CD14-positive monocyte (primary cell): ENCODE data around the gene TMEM164. TPM values are rescaled to one million over a fixed set of nuclear protein-coding genes. Genes with fewer than 3 reads are reported as not detected.

Experiments
- DNase-seq, 3 donors: peaks; one replicate each; pipeline ENCODE4 v3.0.0-alpha.2; 2011 to 2022
- H2AFZ ChIP-seq: 2 replicates; pipeline ENCODE4 v1.6.0; 2012; ENCODE audit warnings: mild to moderate bottlenecking, low read depth, low read length, inconsistent platforms; ENCODE audit not compliant: insufficient read depth, poor library complexity, severe bottlenecking
- H3K27ac ChIP-seq, 2 donors: 1 replicate in 1 of 2; 2 replicates in 1 of 2; pipeline ENCODE4 v1.5.1; 2012 to 2013; ENCODE audit warnings: low read length in 2 of 2, control low read depth in 1 of 2, inconsistent platforms in 1 of 2, low read depth in 1 of 2, mild to moderate bottlenecking in 1 of 2
- H3K27me3 ChIP-seq, 2 donors: one replicate each; pipeline versions ENCODE4 v1.6.0 to v1.6.1; 2011 to 2013; ENCODE audit warnings: low read length in 2 of 2; ENCODE audit not compliant: control insufficient read depth in 2 of 2, insufficient read depth in 2 of 2
- H3K36me3 ChIP-seq, 2 donors: replicated peaks in 1 of 2; 1 replicate in 1 of 2; 2 replicates in 1 of 2; pipeline versions ENCODE4 v1.5.1 to v1.6.1; 2012 to 2013; ENCODE audit warnings: low read length in 2 of 2, control low read depth in 1 of 2, inconsistent platforms in 1 of 2, mild to moderate bottlenecking in 1 of 2; ENCODE audit not compliant: insufficient read depth in 2 of 2, control insufficient read depth in 1 of 2
- H3K4me1 ChIP-seq, 2 donors: 1 replicate in 1 of 2; 2 replicates in 1 of 2; pipeline versions ENCODE4 v1.5.1 to v1.6.1; 2012 to 2013; ENCODE audit warnings: low read length in 2 of 2, control low read depth in 1 of 2, inconsistent platforms in 1 of 2, mild to moderate bottlenecking in 1 of 2, moderate library complexity in 1 of 2; ENCODE audit not compliant: insufficient read depth in 2 of 2, control insufficient read depth in 1 of 2
- H3K4me2 ChIP-seq: replicated peaks from 2 replicates; pipeline ENCODE3; 2012; ENCODE audit warnings: low read length, moderate library complexity, mild to moderate bottlenecking; ENCODE audit not compliant: poor library complexity, severe bottlenecking; ENCODE audit errors: extremely low read depth
- H3K4me3 ChIP-seq, 3 experiments: fragments of 200-600 bp in 1 of 3; sonication (generic) in 1 of 3; replicated peaks in 1 of 3; 1 replicate in 2 of 3; 2 replicates in 1 of 3; pipeline ENCODE4 v1.5.1; 2011 to 2013; ENCODE audit warnings: low read length in 3 of 3, mild to moderate bottlenecking in 3 of 3, control low read depth in 2 of 3, low read depth in 2 of 3, inconsistent platforms in 1 of 3, moderate library complexity in 1 of 3
- H3K79me2 ChIP-seq: 2 replicates; pipeline ENCODE4 v1.6.0; 2012; ENCODE audit warnings: mild to moderate bottlenecking, control low read depth, inconsistent platforms, low read length, moderate library complexity; ENCODE audit not compliant: insufficient read depth
- H3K9ac ChIP-seq: 2 replicates; pipeline ENCODE4 v1.6.0; 2017; ENCODE audit warnings: low read length, mild to moderate bottlenecking; ENCODE audit not compliant: insufficient read depth, poor library complexity, severe bottlenecking
- H3K9me3 ChIP-seq, 2 donors: replicated peaks in 1 of 2; 1 replicate in 1 of 2; 2 replicates in 1 of 2; pipeline versions ENCODE4 v1.5.1 to v1.6.1; 2012 to 2013; ENCODE audit warnings: low read length in 2 of 2, control low read depth in 1 of 2; ENCODE audit not compliant: control insufficient read depth in 1 of 2, insufficient read depth in 1 of 2
- H4K20me1 ChIP-seq: 2 replicates; pipeline ENCODE4 v1.6.0; 2012; ENCODE audit warnings: mild to moderate bottlenecking, low read length, control low read depth, moderate library complexity; ENCODE audit not compliant: insufficient read depth
- H3K27ac Mint-ChIP-seq, 7 donors: one replicate each; pipeline ENCODE4 v1.8.0; 2020; ENCODE audit warnings: mild to moderate bottlenecking in 7 of 7, mixed read lengths in 7 of 7, moderate library complexity in 6 of 7, inconsistent platforms in 2 of 7
- H3K27me3 Mint-ChIP-seq, 3 donors: one replicate each; pipeline ENCODE4 v1.8.0; 2021 to 2022; ENCODE audit warnings: low read depth in 3 of 3, mild to moderate bottlenecking in 3 of 3, mixed read lengths in 3 of 3, moderate library complexity in 3 of 3, inconsistent platforms in 1 of 3
- H3K36me3 Mint-ChIP-seq, 2 donors: one replicate each; pipeline ENCODE4 v1.8.0; 2020; ENCODE audit warnings: mixed read lengths in 2 of 2, inconsistent platforms in 1 of 2, mild to moderate bottlenecking in 1 of 2
- H3K4me1 Mint-ChIP-seq: one replicate; pipeline ENCODE4 v1.8.0; 2020; ENCODE audit warnings: mild to moderate bottlenecking, mixed read lengths
- H3K4me3 Mint-ChIP-seq, 2 donors: one replicate each; pipeline ENCODE4 v1.8.0; 2020; ENCODE audit warnings: mild to moderate bottlenecking in 2 of 2, mixed read lengths in 2 of 2, moderate library complexity in 1 of 2
- H3K9me3 Mint-ChIP-seq, 7 donors: one replicate each; pipeline ENCODE4 v1.8.0; 2020 to 2022; ENCODE audit warnings: mixed read lengths in 7 of 7, mild to moderate bottlenecking in 6 of 7, moderate library complexity in 6 of 7, inconsistent platforms in 2 of 7
- WGBS: methylation state at CpG from one replicate; pipeline ENCODE4 v1.1.5; 2013; ENCODE audit warnings: missing lambda C conversion rate; ENCODE audit not compliant: insufficient coverage; 5-methylcytosine and 5-hydroxymethylcytosine counted together
- intact Hi-C, 2 donors: fragments of 100-400 bp; cut with micrococcal nuclease; formaldehyde crosslinking; loops; one replicate each; pipeline versions ENCODE4 v1.15.0 to v1.15.1; 2023
- polyA plus RNA-seq, 3 donors: library from polyadenylated mRNA; depleted of rRNA in 1 of 3; unstranded in 2 of 3; stranded (reverse) in 1 of 3; fragments of 300-500 nt in 2 of 3; fragments of >200 nt in 1 of 3; fragmentation: Illumina TruSeq in 2 of 3; gene quantifications; 1 replicate in 2 of 3; 2 replicates in 1 of 3; pipeline ENCODE4 v1.2.3, GENCODE V29; 2012 to 2021
- TF ChIP-seq, protein P1 (sequence below): fragments of 200-600 bp; IDR thresholded peaks from one replicate; pipeline ENCODE4 v1.8.0; 2022; ENCODE audit warnings: antibody characterized with exemption, mild to moderate bottlenecking

The TMEM164 gene
- polyA plus RNA-seq, 3 donors: 5.3 to 39.5 (median 7.3) TPM

DNA sequence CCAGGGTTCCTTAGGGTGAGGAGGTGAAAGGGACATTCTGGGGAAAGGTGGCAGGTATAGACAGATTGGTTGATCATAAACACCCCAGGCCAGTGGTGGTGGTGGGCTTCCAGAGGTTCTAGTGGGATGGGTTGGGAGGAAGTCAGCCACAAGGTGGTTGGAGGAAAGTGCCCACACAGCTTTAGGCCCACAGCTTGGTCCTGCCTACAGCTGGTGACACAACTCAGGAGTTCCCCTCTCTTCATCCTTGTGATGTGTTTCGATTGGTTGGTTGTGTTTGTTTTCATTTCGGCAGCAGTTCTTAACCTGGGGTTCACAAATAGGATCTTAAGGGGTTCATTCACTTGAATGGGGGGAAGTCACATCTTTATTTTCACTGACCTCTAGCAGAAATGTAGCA, 157.0 kb downstream of the TMEM164 start:
- Histone ChIP-seq H3K4me2 (no peak overlapping the region), H2AFZ (no peak overlapping the region), H3K36me3 (peaks cover 4 to 9% of the 10 kb centered on the region in 2 donors), H4K20me1 (peaks cover 93% of the 10 kb centered on the region), H3K27ac (no peak overlapping the region), H3K9ac (no peak overlapping the region), H3K9me3 (no peaks in the 10 kb centered on the region), H3K4me1 (peaks cover 0 to 8% of the 10 kb centered on the region in 2 donors), H3K79me2 (peaks cover 8% of the 10 kb centered on the region), H3K27me3 (no peaks in the 10 kb centered on the region), H3K4me3 (no peak overlapping the region)
- WGBS: no CpG with 5 or more reads among the region's 2 CpGs
- TF ChIP-seq, protein P1, sequence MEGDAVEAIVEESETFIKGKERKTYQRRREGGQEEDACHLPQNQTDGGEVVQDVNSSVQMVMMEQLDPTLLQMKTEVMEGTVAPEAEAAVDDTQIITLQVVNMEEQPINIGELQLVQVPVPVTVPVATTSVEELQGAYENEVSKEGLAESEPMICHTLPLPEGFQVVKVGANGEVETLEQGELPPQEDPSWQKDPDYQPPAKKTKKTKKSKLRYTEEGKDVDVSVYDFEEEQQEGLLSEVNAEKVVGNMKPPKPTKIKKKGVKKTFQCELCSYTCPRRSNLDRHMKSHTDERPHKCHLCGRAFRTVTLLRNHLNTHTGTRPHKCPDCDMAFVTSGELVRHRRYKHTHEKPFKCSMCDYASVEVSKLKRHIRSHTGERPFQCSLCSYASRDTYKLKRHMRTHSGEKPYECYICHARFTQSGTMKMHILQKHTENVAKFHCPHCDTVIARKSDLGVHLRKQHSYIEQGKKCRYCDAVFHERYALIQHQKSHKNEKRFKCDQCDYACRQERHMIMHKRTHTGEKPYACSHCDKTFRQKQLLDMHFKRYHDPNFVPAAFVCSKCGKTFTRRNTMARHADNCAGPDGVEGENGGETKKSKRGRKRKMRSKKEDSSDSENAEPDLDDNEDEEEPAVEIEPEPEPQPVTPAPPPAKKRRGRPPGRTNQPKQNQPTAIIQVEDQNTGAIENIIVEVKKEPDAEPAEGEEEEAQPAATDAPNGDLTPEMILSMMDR: no peak
- DNase-seq: peak in 1 of 3 donors; percentile 25
- Mint-ChIP-seq H3K36me3 (peaks cover 7 to 24% of the 10 kb centered on the region in 2 donors), H3K4me3 (no peak overlapping the region), H3K27ac (peak overlapping the region; percentile 25 to 88 (median 68)), H3K27me3 (peaks cover 0 to 2% (median 0%) of the 10 kb centered on the region in 3 donors), H3K9me3 (peaks cover 0 to 2% (median 0%) of the 10 kb centered on the region in 7 donors), H3K4me1 (peaks cover 15% of the 10 kb centered on the region)
- intact Hi-C loops: loop anchor here (5.0 kb wide), 2 partner anchors 247 to 252 kb away; no protein-coding TSS in a partner anchor

DNA sequence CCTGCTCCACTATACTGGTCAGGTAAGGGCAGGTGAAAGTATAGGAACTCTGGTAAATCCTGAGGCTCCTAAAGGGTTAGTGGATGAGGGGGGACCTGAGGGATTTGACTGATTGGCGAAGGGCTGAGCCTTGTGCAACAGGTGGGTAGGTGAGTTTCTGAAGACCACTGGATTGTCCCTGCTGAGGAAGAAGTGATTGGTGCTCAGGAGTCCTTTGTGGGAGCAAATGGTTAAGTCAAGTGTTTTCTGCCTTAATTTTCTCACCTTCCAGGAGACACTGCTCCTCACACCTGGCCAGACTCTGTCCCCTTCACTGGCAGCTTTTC, 158.4 kb downstream of the TMEM164 start:
- Histone ChIP-seq H4K20me1 (peaks cover 92% of the 10 kb centered on the region), H3K36me3 (peaks cover 4 to 9% of the 10 kb centered on the region in 2 donors), H3K79me2 (peaks cover 8% of the 10 kb centered on the region), H3K27me3 (no peaks in the 10 kb centered on the region), H3K4me1 (peaks cover 0 to 8% of the 10 kb centered on the region in 2 donors), H3K9ac (no peak overlapping the region), H3K9me3 (no peaks in the 10 kb centered on the region), H3K27ac (peak overlapping the region in 1 of 2 donors; percentile 18), H3K4me3 (no peak overlapping the region), H2AFZ (no peak overlapping the region), H3K4me2 (no peak overlapping the region)
- TF ChIP-seq, protein P1: no peak
- Mint-ChIP-seq H3K4me1 (peaks cover 15% of the 10 kb centered on the region), H3K27me3 (no peaks in the 10 kb centered on the region), H3K4me3 (no peak overlapping the region), H3K9me3 (peaks cover 0 to 1% (median 0%) of the 10 kb centered on the region in 7 donors), H3K27ac (no peak overlapping the region), H3K36me3 (peaks cover 4 to 14% of the 10 kb centered on the region in 2 donors)
- no CpG with 5 or more reads among the region's 1 CpG for WGBS
- intact Hi-C loops: loop anchor here (5.0 kb wide), 2 partner anchors 246 to 251 kb away; no protein-coding TSS in a partner anchor
- no peak for DNase-seq
